Caki2 (cell line): ENCODE data around the gene HOXC9. TPM values are rescaled to one million over a fixed set of nuclear protein-coding genes. Genes with fewer than 3 reads are reported as not detected.

Source experiments
- DNase-seq: peaks from one replicate; pipeline ENCODE4 v3.0.0-alpha.2; 2015; ENCODE audit warnings: low read depth
- in situ Hi-C: cut with HindIII; loops from 2 replicates; pipeline ENCODE4 v1.10.0; 2016; ENCODE audit warnings: low sequenced_read_pairs, low pct_unique_long_range_greater_than_20kb, mixed read lengths
- total RNA-seq: library from RNA; depleted of rRNA; stranded (reverse); fragments of >200 nt; shearing (Covaris generic); gene quantifications from 2 replicates; pipeline ENCODE4 v1.2.3, GENCODE V29; 2014; ENCODE audit warnings: low replicate concordance; rRNA removed

Gene HOXC9
- total RNA-seq, 1 experiment from 2014 or later: 2.4 TPM

GRCh38 chr12:54049108-54049507, 49.1 kb downstream of the HOXC9 start:
- in situ Hi-C loops: no loop called here
- no peak for DNase-seq

DNA sequence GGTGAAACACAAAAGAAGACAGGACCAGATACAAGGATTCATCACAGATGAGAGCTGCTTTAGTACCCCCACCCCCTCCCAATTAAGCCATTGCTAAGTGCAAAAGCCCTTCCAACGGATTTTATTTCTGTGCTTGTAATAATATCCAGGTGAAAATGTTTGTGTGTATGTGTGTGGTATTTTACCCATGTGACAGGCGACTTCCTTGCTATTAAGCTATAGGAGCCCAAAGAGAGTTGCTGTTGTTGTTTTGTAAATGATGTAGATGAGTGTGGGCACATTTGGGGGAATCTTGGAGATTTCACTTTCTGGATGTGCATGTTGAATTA, 50.5 kb downstream of the HOXC9 start:
- in situ Hi-C loops: no loop called here
- DNase-seq: no peak

DNA sequence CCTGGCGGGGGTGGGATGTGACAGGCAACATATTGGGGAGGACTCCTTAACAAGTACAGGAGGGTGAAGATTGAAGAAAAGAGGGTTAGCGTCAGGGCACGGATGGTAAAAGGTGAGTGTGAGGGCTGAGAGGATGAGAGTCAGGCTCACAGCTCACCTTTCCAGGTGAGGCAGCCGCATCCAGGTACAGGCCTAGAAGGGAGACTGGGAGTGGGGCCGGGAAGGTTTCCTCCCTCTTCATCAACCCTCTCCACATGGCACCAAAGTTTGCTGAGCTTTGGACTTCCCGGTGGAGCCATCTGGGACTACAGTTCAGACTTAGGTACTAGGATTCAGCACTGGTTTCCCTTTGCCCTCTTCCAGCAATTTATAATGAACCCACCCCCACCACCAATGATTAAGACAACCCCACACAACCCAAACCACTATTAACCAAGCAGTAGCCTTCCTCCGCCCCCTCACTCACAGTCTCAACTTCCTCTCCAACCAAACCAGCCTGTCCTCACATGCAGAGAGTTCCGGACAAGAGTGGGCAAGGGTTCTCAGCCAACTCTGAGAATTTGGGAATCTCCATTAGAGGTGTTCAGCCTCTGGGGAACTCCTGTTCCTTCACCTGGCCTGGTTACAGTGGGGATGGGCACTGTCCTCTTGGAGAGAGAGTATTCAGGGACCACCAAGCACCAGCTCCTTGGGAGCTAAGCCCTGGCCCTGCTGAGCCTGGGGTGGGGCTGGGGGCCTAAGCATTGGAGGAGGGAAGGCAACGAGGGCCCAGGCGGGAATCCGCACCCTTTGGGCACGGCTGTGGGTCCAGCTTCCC, 51.3 kb downstream of the HOXC9 start:
- in situ Hi-C loops: no loop called here
- DNase-seq: no peak

DNA sequence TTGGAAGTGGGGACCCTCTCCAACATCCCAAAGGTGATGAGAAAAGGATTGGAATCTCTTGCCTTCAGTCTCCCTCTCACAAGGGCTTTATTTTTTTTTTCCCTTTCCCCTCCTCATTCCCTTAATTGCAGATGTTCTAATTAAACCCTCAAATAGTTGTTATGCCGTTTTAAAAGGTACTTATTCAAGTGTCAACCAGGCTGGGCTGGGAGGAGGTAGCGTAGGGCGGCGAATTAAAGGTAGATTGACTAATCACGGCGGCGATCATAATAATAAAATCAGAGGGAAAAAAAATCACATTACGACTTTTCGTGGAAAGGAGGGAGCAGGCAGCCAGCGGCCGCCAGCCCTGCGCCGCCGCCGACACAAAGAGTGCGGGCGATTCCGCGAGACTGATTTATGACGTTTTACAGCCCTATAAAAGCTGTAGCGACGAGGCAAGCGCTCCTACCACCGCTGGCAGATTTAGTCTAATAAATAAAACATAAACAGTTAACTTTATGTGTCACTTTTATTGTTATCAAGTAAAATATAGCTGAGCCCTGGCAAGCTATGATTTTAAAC, 52.0 kb downstream of the HOXC9 start:
- DNase-seq: no peak
- in situ Hi-C loops: no loop called here

GRCh38 chr12:54052438-54053002, 52.6 kb downstream of the HOXC9 start:
- in situ Hi-C loops: no loop called here
- no peak for DNase-seq

Other genes starting within 250 kb of the HOXC9 start
- not detected in 2 replicates for gene CISTR, start 248.2 kb upstream of the HOXC9 start, total RNA-seq
- 0.24 and 1.4 TPM in 2 replicates for gene HOXC13, start 61.3 kb upstream of the HOXC9 start, total RNA-seq
- not detected in 2 replicates for gene HOXC12, start 45.3 kb upstream of the HOXC9 start, total RNA-seq
- not detected in 2 replicates for gene HOXC11, start 27.0 kb upstream of the HOXC9 start, total RNA-seq
- gene HOTAIR, start 25.2 kb upstream of the HOXC9 start, total RNA-seq: not detected in 2 replicates
- 6.5 and 38.1 TPM in 2 replicates for gene HOXC10, start 15.0 kb upstream of the HOXC9 start, total RNA-seq
- gene HOXC8, start 8.8 kb downstream of the HOXC9 start, total RNA-seq: not detected in 2 replicates
- 0.68 TPM in 1 of 2 replicates, not detected in the other for gene HOXC6, start 28.3 kb downstream of the HOXC9 start, total RNA-seq
- not detected in 2 replicates for gene HOXC5, start 32.9 kb downstream of the HOXC9 start, total RNA-seq
- 0.61 and 1.0 TPM in 2 replicates for gene HOXC4, start 53.7 kb downstream of the HOXC9 start, total RNA-seq
- gene SMUG1, start 188.8 kb downstream of the HOXC9 start, total RNA-seq: 40.5 and 85.2 TPM in 2 replicates